Activated T-cell treated with anti-CD3 and anti-CD28 coated beads, Interleukin-2, amount 50 U/mL, for 48 hours (primary cell): ENCODE measurements around the gene CYP27A1.
"Not testable (repeated sequence)": the region's sequence is repeated elsewhere in the genome, so short reads cannot be mapped to it uniquely, and the experiment has no call there.

ENCODE experiments used
- DNase-seq, 2 experiments: peaks; one replicate each; pipeline ENCODE4 v3.0.0-alpha.2; 2020

Gene CYP27A1

DNA sequence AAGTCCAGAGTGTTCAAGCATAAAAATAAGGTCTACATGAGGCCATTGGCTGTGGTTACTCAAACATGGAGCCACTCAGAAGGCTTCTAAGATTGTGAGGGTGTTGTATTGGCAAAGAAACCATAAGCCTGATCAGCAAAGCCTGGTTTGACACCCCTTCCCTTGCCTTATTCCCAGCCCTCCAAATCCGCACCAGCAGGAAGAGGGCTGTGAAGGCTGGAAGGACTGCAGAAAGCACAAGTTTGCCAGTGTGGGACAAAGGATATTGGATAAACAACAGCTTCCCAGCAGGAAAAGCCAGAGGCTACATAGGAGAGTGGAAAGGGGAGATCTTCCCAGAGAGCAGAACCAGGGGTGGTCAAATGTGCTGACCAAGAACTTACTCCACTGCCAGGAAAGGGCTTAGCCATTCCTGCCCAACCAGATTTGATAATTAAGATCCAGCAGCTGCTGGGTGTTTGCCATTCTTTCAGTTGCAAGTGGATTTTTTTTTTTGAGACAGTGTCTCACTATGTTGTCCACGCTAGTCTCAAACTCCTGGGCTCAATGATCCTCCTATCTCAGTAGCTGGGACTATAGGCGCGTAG, 51.2 kb downstream of the CYP27A1 start:
- DNase-seq, result no peak

DNA sequence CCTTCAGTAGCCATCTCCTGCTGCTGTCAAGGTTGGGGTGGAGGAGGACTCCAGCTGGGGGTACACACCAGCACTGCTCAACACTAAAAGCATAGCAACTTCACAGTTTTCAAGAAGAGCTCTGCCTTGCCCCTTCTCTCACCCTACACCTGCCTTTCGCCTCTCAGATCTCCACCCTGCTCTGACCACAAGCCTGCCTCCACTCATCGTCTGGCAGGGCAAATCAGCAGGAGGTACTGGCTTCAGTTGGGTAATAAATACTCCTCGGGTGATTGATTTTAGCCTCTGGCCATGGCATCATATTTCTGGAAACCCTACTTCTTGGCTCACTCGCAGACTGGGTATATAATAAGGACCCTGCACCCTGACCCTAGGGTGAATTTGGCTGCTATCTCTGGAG, 52.7 kb downstream of the CYP27A1 start:
- DNase-seq, result no peak

DNA sequence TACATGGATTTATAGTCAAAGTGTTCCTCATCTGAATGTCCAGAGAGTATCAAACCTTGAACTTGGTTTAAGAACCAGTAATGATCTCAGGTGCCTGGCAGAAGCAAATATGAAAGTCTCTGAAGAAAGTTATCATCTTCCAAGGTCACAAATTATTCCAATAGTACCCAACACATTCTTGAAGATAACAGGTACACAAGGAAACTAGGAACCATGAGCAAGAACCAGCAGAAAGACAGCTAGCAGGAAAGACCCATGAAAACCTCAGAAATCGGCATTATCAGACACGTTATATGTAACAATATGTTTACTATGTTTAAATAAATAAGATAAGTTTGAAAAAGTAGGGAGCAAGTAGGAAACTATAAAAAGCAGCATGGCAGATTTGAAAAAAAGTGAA, 55.5 kb downstream of the CYP27A1 start:
- DNase-seq, result no peak

DNA sequence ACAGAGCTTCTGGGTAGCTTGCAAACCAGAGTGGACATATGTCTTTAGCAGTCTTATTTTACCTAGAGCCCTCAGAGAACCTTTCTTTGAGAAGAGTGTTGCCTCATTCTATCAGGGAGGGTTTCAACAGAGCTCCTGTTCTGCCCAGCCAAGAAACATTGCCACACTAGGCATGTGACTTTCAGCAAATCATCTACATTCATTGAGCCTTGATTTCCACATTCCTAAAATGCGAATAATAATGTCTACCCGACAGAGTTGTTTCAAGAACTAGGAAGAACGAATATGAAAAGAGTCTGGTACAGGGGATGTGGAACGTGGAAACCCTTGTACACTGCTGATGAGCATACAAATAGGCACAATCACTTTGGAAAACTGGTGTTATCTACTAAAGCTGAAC, 57.5 kb downstream of the CYP27A1 start:
- DNase-seq, result no peak

DNA sequence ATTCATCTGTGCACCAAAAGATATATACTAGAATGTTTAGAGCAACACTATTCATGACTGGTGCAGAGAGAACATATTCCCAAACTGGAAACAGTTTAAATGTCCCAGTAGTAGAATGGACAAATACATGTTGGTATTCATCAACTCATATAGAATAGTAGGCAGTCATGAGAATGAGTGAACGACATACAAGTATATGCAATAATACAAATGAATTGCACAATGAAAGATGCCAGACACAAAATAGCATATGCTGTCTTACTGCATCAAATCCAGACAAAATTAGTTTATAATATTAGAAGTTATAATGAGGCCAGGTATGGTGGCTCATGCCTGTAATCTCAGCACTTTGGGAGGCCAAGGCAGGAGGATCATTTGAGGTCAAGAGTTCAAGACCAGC, 57.9 kb downstream of the CYP27A1 start:
- no peak for DNase-seq

DNA sequence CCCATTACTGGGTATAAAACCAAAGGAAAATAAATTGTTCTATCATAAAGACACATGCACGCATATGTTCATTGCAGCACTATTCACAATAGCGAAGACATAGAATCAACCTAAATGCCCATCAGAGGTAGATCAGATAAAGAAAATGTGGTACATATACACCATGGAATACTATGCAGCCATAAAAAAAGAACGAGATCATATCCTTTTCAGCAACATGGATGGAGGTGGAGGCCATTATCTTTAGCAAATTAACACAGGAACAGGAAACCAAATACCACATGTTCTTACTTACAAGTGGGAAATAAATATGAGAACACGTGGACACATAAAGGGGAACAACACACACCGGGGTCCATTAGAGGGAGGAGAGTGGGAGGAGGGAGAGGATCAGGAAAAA, 62.4 kb downstream of the CYP27A1 start:
- DNase-seq, result not testable (repeated sequence)

DNA sequence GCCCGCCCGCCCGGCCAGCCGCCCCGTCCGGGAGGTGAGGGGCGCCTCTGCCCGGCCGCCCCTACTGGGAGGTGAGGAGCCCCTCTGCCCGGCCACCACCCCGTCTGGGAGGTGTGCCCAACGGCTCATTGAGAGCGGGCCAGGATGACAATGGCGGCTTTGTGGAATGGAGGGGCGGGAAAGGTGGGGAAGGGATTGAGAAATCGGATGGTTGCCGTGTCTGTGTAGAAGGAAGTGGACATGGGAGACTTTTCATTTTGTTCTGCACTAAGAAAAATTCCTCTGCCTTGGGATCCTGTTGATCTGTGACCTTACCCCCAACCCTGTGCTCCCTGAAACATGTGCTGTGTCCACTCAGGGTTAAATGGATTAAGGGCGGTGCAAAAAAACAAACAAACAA, 65.0 kb downstream of the CYP27A1 start:
- DNase-seq, result not testable (repeated sequence)

DNA sequence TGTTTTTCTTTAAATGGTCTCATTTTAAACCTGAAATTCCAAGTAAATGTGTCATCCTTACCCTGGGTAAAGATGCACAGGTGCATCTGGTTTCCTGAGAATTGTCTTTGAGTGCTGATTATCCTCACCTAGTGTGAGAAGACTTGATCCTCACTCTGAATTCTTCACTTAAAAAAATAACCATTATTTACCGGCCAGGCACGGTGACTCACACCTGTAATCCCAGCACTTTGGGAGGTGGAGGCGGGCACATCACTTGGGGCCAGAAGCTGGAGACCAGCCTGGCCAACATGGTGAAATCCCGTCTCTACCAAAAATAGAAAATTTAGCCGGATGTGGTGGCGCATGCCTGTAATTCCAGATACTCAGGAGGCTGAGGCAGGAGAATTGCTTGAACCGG, 67.8 kb downstream of the CYP27A1 start:
- DNase-seq, result no peak

DNA sequence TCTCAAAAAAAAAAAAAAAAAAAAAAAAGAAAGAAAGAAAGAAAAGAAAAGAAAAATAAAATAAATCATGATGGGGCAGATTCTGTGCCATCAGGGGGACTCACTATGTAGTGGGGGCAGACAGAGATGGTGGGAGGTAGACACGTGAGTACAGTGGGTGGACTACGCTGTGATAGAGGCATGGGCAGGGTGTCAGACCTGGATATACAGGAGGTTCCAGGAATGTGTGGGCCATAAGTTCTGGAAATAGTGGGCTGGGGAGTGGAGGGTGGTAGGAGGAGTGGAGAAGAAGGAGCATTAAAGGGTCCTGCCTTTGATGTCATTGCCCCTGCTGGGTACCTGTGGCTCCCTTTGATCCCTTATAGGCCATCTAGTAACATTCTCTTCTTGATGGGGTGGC, 68.8 kb downstream of the CYP27A1 start:
- peak in 1 of 2 experiments; percentile 7 for DNase-seq

DNA sequence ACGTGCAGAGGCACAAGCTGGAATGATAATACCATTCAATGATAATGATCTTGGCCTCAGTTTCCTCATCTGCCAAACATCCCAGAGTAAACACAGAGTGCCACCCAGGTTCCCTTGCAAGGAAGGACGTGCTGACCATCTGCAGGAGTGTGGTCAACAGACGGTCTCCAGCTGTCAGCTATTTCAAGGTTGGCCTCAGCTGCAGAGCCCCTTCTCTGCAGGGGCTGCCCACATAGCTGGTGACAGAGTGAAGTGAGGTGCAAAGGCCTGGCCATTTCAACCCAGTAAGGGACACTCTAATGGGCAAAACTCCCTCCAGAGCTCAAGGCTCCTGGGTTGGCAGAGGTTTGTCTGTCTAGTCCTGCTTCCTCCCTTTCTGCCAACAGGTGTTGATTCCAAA, 69.3 kb downstream of the CYP27A1 start:
- DNase-seq, result no peak

DNA sequence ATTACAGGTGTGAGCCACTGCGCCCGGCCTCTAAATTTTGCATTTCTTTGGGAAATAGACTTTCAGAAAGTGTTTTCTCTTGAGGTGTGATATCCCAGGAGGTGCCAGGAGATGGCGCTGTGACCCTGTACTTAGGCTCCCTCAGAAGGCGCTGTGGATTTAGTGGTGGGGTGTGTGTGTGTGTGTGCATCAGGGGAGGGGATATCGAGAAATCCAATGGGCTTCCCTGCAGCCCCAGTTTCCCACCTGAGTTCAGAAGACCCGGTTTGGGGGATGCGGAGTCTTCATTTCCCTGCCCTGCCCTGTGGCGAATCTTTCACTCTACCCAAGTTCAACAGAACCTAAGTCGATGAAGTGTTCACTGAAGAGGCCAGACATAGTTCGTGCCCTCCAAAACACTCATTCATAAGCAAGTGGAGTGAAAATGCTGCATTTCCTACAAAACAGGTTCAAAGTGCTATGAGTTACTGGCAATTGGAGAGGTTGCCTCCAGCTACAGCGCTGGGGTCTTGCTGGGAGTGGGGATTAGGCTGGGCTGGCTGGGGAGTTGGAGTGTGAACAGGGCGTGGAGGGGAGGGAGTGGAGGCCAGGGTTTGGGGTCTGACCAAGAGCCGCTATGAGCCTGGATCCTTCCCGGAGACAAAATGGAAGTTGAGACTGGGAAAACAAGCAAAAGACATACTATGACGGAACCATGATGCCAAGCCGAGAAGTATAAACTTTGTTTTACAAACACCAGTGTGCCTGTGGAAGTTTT, 71.1 kb downstream of the CYP27A1 start:
- DNase-seq, result peak; percentile 76 to 77

DNA sequence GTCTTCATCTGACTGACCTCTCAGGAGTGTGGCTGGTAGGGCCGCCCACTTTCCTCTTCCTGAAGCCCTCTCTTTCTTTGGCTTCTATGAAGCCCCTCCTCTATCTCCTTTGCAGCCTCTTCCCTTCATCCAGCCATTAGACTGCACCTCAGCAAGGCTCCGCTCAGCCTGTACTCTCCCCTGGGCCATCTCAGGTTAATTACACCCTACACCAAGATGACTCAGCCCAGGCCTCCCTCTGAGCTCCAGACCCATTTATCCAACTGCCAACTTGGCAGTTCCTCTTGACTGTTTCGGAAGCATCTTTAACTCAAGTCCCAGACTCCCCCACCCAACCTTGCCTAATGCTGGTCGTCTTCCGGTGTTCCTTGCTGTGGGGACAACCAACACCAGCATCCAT, 71.8 kb downstream of the CYP27A1 start:
- no peak for DNase-seq

DNA sequence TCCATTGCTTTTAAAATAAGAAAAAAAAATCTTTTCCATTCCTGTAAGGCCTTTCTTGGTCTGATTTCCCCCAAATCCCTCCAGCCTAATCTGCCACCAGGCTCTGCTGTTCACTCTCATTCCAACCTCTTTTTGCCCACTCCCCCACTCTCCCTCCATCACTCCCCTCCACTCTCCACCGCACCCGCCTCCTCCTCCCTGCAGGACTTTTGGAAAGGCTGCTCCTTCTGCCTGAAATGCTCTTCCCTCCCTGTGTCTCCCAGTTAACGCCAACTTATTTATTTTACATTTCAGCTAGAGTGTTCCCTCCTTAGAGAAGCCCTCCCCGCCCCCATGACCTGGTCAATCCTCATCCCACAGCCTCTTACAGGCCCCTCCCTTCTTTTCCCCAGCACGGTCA, 72.9 kb downstream of the CYP27A1 start:
- DNase-seq, result no peak

DNA sequence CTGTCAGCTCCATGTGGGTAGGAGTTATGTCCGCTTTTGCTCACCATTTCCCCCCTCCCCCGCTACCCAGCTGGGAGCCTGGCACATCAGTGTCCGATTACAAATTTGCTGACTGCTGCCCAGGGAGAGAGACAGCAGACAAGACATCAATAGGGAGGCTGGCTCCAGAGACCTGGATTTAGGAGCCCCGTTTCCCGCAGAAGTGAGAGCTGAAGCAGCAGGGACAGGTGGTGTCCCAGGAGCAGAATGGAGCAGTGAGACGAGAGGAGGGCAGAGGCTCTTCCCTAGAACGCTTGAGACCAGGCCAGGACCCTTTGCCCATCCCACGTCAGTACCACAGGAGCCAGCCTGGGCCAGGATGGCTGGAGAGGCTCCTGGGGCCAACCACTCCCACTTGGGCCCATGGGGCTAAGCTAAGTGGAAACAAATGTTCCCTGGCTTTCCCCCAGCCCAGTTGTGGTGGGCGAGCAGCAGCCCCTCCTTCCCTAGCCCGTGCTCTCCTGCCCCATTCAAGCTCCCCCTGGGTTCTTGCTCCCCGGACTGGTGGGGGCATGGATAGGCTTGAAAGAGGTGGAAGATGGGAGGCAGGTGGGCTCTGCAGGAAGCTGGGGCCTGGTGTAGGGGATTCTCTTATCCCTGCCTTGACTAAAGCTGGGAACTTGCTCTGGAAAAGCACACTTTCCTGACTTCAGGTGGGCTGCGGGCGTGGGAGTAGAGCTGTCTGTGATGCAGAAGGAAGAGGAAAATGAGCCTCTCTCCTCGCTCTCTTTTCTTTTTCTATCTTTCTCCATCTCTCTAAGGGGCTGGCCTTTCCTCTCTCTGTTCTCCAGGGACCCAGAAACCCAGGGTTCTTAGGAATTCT, 73.6 kb downstream of the CYP27A1 start:
- no peak for DNase-seq

DNA sequence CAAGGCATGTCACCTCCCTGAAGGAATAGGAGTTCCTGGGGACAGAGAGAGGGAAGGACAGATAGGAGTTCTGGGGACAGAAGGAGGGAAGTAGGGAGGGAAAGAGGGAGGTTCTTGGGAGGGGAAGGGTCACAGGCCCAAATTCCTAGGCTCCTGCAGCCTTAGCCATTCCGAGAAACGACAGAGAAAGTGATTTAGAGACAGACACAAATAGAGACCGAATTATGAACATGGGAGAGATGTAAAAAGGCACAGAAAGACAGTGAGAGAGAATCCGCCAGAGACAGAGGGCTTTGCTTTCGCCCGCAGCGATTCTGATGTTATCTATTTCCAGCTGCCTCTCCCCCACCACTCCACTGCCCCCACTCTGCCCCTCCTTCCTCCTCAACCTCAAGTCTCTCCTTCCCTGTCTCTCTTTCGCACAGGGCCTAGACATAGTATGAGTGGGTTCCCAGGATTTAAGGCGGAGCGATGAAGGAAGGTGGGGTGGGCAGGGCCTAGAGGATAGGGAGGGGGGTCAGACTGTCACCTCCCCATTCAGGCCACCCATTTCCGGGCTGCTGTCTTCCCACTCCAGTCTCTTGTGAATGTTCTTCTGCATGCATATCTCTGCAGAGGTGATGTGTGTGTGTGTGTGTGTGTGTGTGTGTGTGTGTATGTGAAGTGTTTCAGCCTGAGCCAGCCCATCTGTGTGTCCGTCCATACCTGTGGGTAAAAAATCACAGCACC, 74.4 kb downstream of the CYP27A1 start:
- no peak for DNase-seq

DNA sequence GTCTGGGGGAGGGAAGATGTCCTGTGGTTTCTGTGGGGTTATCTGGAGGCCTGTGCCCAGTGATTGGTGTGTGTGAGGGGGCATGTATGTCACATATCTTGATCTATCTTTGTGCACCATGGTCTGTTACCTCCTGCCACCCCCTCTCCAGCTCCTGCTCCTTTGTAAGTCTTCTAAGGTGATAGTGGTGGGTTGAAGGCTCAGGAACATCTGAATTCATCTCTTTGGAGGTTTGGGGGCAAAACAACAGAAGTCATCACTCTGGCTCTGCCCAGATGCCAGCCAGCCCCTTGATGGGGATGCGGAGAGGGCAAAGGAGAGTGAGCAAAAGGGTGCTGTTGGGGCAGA, 74.9 kb downstream of the CYP27A1 start:
- DNase-seq, result no peak

DNA sequence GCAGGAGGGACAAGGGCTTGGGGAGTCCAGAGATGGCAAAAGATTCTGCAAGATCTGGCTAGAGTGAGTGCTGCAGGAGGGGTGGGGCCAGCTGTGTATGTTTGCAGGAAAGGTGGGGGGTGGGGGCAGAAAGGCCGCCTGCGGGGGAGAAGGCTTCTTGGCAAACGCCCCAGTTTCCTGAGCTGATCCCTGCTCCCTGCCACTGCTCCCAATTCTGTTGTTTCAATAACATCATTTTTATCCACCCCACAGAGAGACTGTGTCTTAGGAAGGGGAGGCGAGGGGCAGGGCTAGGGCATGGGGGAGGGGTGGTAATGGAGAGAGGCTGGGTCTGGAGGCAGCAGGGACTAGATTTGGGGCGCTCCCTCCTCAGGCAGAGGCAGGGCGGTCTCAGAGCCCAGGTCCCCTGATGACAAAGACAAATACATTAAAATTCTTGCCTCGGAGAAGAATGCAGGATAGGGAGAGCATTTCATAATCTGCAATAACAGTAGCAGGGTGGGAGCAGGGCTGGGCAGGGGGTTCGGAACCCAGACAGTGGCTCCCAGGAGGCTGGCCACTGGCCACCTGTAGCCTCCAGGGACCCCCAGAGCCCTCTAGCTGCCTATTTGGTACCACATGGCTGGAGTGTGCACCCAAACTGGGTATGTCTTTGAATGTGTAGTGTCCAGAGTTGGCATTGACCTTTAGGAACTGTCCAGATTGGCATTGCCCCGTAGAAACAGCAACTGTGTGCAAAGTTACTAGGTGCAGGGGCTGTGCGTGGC, 75.6 kb downstream of the CYP27A1 start:
- DNase-seq, result no peak

DNA sequence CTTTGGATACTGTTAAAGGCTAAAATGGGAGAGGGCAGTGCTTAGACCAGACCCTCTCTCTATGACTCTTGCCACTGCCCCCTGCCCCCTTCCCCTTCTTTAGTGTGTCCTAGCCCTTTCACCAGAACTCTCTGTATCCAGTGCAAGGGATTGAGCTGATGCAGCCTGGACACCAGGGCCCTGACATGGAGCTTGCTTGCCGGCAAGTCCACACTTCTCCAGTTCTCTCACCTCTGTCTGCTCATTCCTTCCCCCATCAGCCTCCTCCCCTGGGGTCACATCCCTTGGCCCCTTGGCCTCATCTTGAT, 76.1 kb downstream of the CYP27A1 start:
- DNase-seq, result no peak

DNA sequence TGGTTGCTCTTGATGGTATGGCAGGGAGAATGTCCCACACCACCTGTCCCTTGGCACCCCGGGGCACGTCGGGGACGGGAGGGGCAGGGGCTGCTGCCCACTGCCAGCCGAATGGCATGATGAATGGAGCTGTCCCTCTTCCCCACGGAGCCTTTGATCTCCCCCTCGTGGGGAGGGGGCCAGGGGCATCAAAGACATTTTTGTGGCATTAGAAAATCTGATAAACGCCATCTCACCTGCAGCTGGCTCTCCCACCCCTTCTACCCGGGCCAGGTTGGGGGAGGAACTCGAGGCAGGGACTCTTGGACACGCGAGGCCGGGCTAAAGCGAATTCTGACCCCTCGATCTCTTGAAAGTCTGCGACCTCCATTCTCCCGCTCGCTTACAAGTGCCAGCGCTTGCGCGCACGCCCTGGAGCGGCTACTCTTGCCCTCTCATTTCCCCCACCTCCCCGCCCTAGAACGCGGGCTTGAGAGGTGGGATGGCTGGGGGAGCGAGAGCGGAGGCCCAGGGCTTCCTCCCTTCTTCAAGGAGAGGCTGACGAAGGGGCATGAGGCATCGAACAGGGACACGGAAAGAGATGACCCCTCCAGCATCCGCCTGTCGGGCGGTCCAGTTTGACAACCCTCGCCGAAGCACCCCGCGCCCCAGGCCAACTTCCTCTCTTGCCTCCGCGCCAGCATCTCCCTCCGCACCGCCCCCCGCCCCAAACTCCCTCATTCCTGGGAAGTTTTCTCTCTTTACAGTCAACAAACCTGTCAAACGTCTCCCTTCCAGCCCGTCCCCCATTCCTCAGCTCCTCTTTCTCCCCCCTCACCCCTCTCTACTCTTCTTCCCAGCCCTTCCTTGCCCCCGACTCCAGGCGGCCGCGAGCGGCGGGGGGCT, 77.0 kb downstream of the CYP27A1 start:
- no peak for DNase-seq

DNA sequence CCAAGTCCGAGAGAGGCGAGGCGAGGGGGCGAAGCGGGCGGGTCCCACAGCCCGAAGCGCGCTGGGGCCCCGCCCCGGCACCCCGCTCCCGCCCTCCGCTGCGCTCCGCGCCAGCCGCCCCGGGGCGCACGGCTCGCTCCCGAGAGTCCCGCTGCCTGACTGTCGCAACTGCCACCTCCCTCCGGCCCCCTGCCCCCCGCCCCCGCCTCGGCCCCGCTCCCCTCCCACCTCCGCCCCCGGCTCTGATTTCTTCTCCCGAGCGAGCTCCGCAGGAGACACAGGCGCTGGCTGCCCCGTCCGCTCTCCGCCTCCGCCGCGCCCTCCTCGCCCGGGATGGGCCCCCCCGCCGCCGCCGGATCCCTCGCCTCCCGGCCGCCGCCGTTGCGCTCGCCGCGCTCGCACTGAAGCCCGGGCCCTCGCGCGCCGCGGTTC, 77.6 kb downstream of the CYP27A1 start, which contains the start of gene WNT6:
Gene WNT6 (plus strand): TSS at position 250 of the 432 bp plus-strand sequence. CDS start 233 bp downstream, outside the sequence.
- no peak for DNase-seq
